ELF-1 (cell line): ENCODE data around the gene ISLR2.
A peak's percentile ranks its signal among the peaks of the same experiment; 100 is the strongest.
"Not testable (repeated sequence)": the region's sequence is repeated elsewhere in the genome, so short reads cannot be mapped to it uniquely, and the experiment has no call there.

Experiments
- DNase-seq: peaks from one replicate; pipeline ENCODE4 v3.0.0-alpha.2; 2016; ENCODE audit warnings: low read depth, low spot score

Gene ISLR2

GRCh38 chr15:74156678-74157411 is 26.5 kb downstream of the ISLR2 start:
- DNase-seq = no peak

- no peak for DNase-seq
These were observed 27.8 kb downstream of the ISLR2 start for GRCh38 chr15:74157868-74158827.

- no peak for DNase-seq
These were observed 28.7 kb downstream of the ISLR2 start for GRCh38 chr15:74158855-74159650.

- no peak for DNase-seq
These were observed 29.4 kb downstream of the ISLR2 start for GRCh38 chr15:74159773-74160172.

GRCh38 chr15:74160390-74160789 is 30.0 kb downstream of the ISLR2 start:
- not testable (repeated sequence) for DNase-seq

- not testable (repeated sequence) for DNase-seq
These were observed 31.8 kb downstream of the ISLR2 start for GRCh38 chr15:74162195-74162536.

- no peak for DNase-seq
These were observed 35.1 kb downstream of the ISLR2 start for GRCh38 chr15:74165461-74165860.

GRCh38 chr15:74167891-74168331 is 37.5 kb downstream of the ISLR2 start:
- DNase-seq = no peak

- no peak for DNase-seq
These were observed 38.3 kb downstream of the ISLR2 start for GRCh38 chr15:74168711-74169126.

GRCh38 chr15:74170071-74170844 is 39.9 kb downstream of the ISLR2 start:
- DNase-seq = no peak

GRCh38 chr15:74170875-74171578 is 40.6 kb downstream of the ISLR2 start:
- no peak for DNase-seq

GRCh38 chr15:74171965-74172541 is 41.7 kb downstream of the ISLR2 start:
- no peak for DNase-seq

- DNase-seq = peak; percentile 37
These were observed 42.5 kb downstream of the ISLR2 start for GRCh38 chr15:74172701-74173379.

- peak; percentile 30 for DNase-seq
These were observed 43.2 kb downstream of the ISLR2 start, which contains the start of gene ISLR for GRCh38 chr15:74173380-74174218. ISLR (plus strand) TSS chr15:74173710; CDS start chr15:74174859, 1,149 bp downstream.

GRCh38 chr15:74174219-74174957 is 44.0 kb downstream of the ISLR2 start:
- DNase-seq = peak; percentile 22

- no peak for DNase-seq
These were observed 44.5 kb downstream of the ISLR2 start for GRCh38 chr15:74174958-74175253.

- no peak for DNase-seq
These were observed 45.1 kb downstream of the ISLR2 start for GRCh38 chr15:74175271-74176191.
